K562 treated with DMSO at 1 percent for 24 hours (cell line): ENCODE results near the gene ASF1B. TPM values are rescaled to one million over a fixed set of nuclear protein-coding genes. Genes with fewer than 3 reads are reported as not detected.

Source experiments
- total RNA-seq: library from RNA; unstranded; fragments of 300-600 nt; gene quantifications from 2 replicates; pipeline ENCODE4 v1.2.3, GENCODE V29; 2022; ENCODE audit warnings: low read depth; ENCODE audit not compliant: insufficient read depth

ASF1B gene
- 219 and 265 TPM in 2 replicates for total RNA-seq

DNA sequence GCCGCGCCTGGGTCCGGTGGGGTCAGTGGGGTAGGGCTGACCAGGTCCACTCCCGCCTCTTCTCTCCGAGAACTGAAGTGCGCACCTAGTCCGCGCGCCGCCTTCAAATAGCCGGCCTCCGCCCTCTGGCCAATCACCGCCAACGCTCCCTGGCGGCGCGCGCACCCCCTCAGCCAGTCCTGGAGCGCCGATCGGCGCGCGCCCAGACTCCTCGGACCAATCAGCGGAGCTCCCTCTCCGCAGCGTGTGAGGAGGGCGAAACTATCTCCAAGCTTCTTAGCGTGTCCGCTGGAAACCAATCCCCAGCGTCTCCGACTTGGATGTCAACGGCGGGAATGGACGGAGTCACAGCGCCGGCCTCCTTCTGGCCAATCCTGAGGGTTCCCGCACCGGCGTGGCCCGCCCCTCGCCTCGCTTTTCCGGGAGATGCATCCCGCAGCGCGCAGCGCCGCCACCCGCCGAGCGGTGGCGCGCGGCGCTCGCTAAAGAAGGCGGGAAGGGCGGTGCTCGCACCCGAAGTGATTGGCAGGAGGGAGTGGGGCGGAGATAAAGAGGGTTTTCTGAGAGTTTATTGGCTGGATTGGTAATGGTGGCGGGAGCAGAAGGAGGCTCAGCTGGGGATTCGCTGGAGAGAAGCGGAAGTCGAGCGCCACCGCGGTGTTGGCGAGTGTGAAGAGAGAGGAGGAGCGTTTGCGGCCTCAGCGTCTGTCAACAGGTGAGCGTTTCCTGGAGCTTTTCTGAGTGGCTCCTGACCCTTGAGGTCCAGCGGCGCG, at the start of gene ASF1B:
ASF1B (minus strand) TSS at position 81 of the 773 bp plus-strand sequence. CDS start 133 bp downstream, outside the sequence.

GRCh38 chr19:14117668-14118164, 18.7 kb downstream of the ASF1B start, which contains the start of gene PRKACA:
Gene PRKACA, minus strand, starts transcription at chr19:14117762. Its CDS starts 215 bp downstream, at chr19:14117547.

GRCh38 chr19:14090509-14091080, 45.8 kb downstream of the ASF1B start, which contains the start of gene SAMD1:
Gene SAMD1, minus strand, starts transcription at chr19:14090751.

GRCh38 chr19:14085309-14085995, 50.9 kb downstream of the ASF1B start, which contains the start of gene C19orf67:
Gene C19orf67, minus strand, starts transcription at chr19:14085783. Its CDS starts 156 bp downstream, at chr19:14085627.

DNA sequence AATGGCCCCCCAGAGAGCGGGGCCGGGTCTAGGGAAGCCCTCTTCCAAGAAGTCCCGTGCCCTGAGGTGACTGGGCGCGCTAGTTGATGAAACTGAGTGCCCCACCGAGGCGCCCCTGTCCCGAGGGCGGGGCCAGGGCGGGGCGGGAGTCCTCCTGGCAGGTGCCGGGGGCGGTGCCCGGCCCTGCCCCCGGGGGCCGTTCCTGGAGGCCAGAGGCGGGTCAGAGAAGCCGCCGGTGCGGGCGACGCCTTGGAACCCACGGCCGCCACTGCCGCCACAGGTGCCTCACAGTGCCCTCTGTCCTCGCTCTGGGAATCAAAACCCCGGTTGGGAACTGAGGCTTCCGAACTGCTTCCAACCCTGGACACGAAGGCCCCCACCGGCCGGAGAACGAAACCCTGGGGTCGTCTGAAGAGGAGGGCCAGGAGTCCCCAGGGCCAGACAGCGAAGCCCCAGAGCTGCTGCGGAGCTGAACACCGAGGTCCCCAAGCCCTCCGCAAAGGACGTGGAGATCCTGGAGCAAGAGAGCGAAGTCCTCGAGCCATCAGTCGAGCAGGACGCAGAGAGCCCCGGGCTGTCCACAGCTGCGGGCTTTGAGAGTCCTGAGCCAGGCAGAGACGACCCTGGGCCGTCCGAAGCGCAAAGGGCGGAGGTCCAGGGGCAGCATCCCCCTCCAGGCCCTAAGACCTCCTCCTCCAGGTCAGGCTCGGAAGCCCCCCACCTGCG, 63.7 kb downstream of the ASF1B start, which contains the start of gene MISP3:
MISP3 (plus strand) TSS at position 252 of the 726 bp plus-strand sequence. CDS start 524 bp downstream, outside the sequence.

Other genes starting within 250 kb of the ASF1B start
- gene BRME1, start 230.5 kb downstream of the ASF1B start, total RNA-seq, result 15.0 and 17.5 TPM in 2 replicates
- gene CC2D1A, start 230.4 kb downstream of the ASF1B start, total RNA-seq, result 49.7 TPM in 2 replicates
- gene PODNL1, start 198.2 kb downstream of the ASF1B start, total RNA-seq, result 2.7 and 3.7 TPM in 2 replicates
- gene DCAF15, start 184.1 kb downstream of the ASF1B start, total RNA-seq, result 73.7 and 80.9 TPM in 2 replicates
- 16.8 and 17.3 TPM in 2 replicates for gene RFX1, start 130.3 kb downstream of the ASF1B start, total RNA-seq
- not detected in 2 replicates for gene RLN3, start 108.4 kb downstream of the ASF1B start, total RNA-seq
- 14.0 and 16.1 TPM in 2 replicates for gene IL27RA, start 104.8 kb downstream of the ASF1B start, total RNA-seq
- 4.6 and 4.8 TPM in 2 replicates for gene PALM3, start 74.5 kb downstream of the ASF1B start, total RNA-seq
- gene MISP3, start 63.8 kb downstream of the ASF1B start, total RNA-seq, result 3.4 and 5.9 TPM in 2 replicates
- gene C19orf67, start 50.8 kb downstream of the ASF1B start, total RNA-seq, result 2.2 TPM in 1 of 2 replicates, not detected in the other
- gene SAMD1, start 45.8 kb downstream of the ASF1B start, total RNA-seq, result 53.7 and 55.6 TPM in 2 replicates
- 116 and 118 TPM in 2 replicates for gene PRKACA, start 18.8 kb downstream of the ASF1B start, total RNA-seq
- 23.0 and 26.8 TPM in 2 replicates for gene ADGRL1, start 69.6 kb upstream of the ASF1B start, total RNA-seq
- gene ADGRE5, start 244.9 kb upstream of the ASF1B start, total RNA-seq, result 48.8 and 52.1 TPM in 2 replicates